Fibroblast of gingiva (primary cell): Measurements from ENCODE around the gene HOXC9.
A peak's percentile ranks its signal among the peaks of the same experiment; 100 is the strongest.

Experiments used
- DNase-seq: peaks from one replicate; pipeline ENCODE4 v3.0.0-alpha.2; 2011; ENCODE audit warnings: low read depth

The HOXC9 gene

GRCh38 chr12:54002278-54002914 lies 2.4 kb downstream of the HOXC9 start:
- no peak for DNase-seq

GRCh38 chr12:54002915-54003389 lies 3.0 kb downstream of the HOXC9 start:
- no peak for DNase-seq

- DNase-seq: no peak
Observed at GRCh38 chr12:54003625-54004024, 3.7 kb downstream of the HOXC9 start.

GRCh38 chr12:54004063-54004840 lies 4.3 kb downstream of the HOXC9 start:
- DNase-seq: no peak

- no peak for DNase-seq
Observed at GRCh38 chr12:54004841-54005530, 5.0 kb downstream of the HOXC9 start.

- no peak for DNase-seq
Observed at GRCh38 chr12:54005531-54005852, 5.5 kb downstream of the HOXC9 start.

- DNase-seq: peak; percentile 55
Observed at GRCh38 chr12:54005853-54006558, 6.0 kb downstream of the HOXC9 start.

GRCh38 chr12:54006559-54007220 lies 6.7 kb downstream of the HOXC9 start:
- no peak for DNase-seq

GRCh38 chr12:54007538-54008259 lies 7.7 kb downstream of the HOXC9 start:
- DNase-seq: no peak

- no peak for DNase-seq
Observed at GRCh38 chr12:54008260-54008552, 8.2 kb downstream of the HOXC9 start.

GRCh38 chr12:54009171-54010052 lies 9.5 kb downstream of the HOXC9 start:
- DNase-seq: no peak

- DNase-seq: no peak
Observed at GRCh38 chr12:54010053-54010971, 10.4 kb downstream of the HOXC9 start.

GRCh38 chr12:54010972-54011664 lies 11.2 kb downstream of the HOXC9 start:
- DNase-seq: no peak

GRCh38 chr12:54011665-54012532 lies 11.9 kb downstream of the HOXC9 start:
- no peak for DNase-seq

- no peak for DNase-seq
Observed at GRCh38 chr12:54012631-54013409, 12.9 kb downstream of the HOXC9 start.

GRCh38 chr12:54014377-54015017 lies 14.5 kb downstream of the HOXC9 start:
- DNase-seq: no peak
